NCI-H187 treated with DMSO at 0.1 percent for 48 hours (cell line): ENCODE results near the gene ARHGAP24.
"Not testable (repeated sequence)": the region's sequence is repeated elsewhere in the genome, so short reads cannot be mapped to it uniquely, and the experiment has no call there.

Source experiments
- DNase-seq: peaks from one replicate; lab custom pipeline; 2025; lab: John Stamatoyannopoulos, UW

Gene ARHGAP24

DNA sequence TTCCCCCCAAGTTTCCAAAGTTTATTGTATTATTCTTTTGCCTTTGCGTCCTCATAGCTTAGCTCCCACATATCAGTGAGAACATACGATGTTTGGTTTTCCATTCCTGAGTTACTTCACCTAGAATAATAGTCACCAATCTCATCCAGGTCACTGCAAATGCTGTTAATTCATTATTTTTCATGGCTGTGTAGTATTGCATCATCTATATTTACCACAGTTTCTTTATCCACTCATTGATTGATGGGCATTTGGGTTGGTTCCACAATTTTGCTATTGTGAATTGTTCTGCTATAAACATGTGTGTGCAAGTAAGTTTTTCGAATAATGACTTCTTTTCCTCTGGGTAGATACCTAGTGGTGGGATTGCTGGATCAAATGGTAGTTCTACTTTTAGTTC lies 43.6 kb downstream of the ARHGAP24 start:
- DNase-seq, result not testable (repeated sequence)

DNA sequence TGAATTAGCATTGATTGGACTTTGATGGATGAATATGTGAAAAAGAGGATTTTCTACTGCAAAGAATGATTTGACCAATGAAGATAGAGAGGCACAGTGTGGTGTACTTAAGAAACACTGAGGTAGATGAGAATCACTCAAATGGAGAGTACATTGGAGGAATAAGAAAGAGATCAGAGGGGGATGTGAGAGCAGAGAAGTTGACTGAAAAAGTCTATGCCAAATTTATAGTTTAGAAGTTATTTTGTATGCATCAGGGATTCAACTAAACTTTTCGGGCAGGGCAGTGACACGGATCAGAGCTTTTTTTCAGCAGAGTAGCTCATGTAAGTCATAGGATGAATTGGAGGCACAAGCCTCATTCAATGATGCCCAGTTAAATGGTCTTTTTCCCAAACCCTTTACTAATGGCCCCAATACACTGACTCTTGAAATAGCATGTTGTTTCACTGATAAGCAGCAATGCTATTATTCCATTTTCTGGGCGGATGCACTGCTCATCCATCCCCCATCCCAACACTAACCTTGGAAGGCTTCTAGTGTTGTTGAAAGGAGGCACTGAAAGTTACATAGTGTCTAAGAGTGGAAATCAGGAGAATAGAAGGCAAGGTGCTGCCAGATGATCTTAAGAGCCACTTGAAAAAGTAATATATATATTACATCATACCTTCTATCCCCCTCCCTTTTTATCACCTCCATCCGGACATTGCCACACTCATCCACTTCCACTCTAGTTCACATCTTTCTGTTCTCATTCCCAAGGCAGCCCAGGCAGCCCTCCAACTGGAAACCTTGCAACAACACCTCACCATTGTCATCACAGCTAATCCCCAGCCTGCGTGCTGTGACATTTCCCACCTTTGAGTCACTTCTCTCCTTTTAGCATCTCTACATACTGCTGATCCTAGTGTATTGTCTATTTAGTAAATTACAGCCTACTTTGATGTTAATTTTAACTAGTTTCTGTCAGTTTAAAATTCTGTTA lies 46.1 kb downstream of the ARHGAP24 start:
- DNase-seq, result no peak

- no peak for DNase-seq
Measured at GRCh38 chr4:85522277-85522676, 47.3 kb downstream of the ARHGAP24 start.

DNA sequence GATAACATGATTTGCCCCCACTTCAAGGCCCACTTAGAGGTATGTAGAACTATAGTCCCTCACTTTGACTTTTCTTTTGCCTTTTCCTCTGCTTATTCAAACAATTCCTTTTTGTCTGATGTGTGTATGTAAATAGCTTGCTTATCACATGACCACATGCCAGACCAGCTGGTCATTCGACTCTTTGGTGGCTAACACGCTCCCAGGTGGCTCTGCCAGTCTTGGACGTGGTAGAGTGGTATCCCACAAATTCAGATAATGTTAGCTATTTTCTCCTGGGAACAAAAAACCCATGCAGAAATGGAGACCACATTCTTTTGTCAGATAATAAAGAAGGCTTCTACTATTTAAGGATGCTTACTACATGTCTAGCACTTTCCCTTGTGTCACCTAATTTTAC lies 47.9 kb downstream of the ARHGAP24 start:
- DNase-seq, result no peak

DNA sequence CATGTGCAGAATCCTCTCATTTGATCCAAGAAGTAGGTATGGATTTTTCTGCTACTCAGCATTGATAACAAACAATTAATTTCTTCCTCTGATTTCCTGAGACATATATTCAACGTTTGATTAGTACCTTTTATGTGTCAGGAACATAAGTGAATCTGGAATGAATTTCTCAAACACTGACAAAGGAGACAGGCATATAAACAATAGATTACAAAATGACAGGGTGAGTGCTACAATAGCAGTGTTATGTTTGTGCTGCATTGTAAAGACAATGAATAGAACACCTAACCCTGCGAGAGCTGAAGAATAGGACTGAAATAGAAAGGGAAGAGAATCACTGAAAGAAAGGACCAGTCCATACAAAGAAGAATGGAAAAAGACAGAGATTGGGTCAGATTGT lies 52.9 kb downstream of the ARHGAP24 start:
- DNase-seq, result no peak

DNA sequence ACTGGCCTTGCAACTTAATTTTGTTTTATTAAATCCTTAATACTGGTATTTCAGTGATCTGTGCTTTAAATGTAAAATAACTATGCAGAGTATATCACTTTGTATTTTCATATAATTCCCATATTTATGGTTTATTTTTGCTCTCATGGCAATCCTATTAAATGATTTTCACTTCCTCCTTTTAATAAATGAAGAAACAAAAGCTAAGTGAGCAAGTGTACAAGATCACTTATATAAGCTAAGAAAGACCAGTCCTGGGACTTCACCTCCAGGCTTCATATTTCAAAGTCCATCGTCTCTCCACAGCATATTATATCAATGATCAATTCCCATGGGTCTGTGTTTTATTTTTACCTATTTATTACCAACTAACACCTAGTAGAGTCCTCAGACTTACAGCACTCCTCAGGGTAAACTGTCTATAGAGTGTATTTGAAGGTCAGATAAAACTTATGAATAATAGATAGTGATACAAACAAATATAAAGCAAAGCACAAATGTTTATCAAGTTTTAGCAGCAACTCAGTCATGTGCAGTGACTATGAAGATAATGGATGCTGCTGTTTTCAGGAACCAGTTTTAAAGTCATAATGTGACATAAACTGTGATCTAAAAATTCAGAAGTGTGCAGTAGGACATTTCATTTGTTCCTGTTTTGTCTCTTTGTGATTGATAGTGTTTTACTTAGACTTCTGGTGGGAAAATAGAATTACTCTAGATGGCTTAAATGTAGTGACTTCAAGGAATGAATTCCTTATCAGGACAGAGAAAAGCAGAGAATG lies 56.8 kb downstream of the ARHGAP24 start:
- DNase-seq, result no peak

DNA sequence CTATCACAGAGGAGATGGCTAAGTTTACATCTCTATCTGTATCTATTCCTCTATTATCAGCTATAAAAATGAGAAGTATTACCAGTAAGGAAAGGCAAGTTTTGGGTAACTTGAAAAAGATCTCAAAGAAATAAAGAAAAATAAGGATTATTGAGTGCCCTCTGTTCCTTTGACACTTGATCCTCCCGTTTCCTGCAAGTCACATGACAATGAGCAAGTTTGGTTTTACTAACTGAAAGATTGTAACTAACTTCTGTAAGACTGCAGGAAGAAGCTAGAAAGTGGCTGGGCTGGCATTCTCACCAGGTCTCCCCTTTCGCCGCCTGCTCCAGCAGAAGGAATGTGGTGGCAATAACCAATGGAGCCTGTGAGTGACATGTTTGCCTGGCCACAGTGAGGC lies 59.2 kb downstream of the ARHGAP24 start:
- DNase-seq, result no peak

- DNase-seq, result no peak
Measured at GRCh38 chr4:85543832-85544231, 68.9 kb downstream of the ARHGAP24 start.

DNA sequence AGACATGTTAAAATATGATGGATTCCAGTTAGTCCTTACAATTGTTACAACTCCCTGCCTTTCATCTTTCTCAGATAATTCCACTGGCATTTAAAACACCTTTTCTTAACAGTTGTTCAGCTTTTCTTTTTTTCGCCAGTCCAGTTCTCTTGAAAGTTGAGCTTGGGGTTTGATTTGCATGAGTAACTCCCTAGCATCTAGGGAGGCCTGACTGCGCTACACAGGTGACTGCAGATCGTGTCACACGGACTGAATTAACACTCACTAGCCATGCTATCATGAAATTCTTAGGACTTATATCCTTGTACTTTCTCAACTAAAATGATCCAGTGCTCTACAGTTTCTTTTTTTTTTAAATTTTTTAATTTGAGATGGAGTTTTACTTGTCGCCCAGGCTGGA lies 69.8 kb downstream of the ARHGAP24 start:
- DNase-seq, result no peak

- no peak for DNase-seq
Measured at GRCh38 chr4:85548116-85548515, 73.2 kb downstream of the ARHGAP24 start.

DNA sequence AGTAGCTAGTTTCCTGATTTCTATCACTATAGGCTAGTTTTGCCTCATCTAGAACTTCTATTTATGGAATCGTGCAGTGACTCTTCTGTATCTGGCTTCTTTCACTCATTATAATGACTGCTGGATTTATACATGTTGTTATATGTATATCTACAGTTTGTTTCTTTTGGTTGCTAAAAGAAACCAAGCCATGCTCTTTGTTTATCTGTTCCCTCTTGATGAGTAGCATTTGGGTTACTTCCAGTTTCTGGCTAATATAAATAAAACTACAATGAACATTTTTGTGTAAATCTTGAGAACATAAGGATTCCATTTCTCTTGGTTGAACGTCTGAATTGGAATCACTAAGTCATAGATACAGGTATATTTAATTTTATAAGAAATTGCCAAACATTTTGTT lies 73.9 kb downstream of the ARHGAP24 start:
- no peak for DNase-seq

GRCh38 chr4:85555206-85555605 lies 80.3 kb downstream of the ARHGAP24 start:
- DNase-seq, result no peak

DNA sequence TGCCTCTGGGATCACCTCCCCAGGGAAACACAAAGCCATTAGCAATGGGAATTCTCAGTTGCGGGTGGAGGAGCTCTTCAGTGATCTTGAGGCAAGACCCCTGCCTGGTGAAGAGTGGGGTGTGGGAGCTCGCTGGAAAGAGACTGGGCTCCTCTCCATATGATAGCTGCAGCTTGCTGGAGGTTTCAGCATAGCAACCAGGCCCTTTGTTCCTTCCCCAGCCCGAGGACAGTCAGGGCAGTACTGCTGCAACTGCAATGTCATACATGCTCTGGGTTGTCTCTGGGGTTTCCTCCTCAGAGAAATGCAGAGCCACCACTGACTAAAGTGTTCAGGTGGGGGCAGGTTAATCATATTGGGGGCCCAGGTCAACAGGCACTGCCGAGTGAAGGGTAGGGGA lies 81.3 kb downstream of the ARHGAP24 start:
- peak; percentile 31 for DNase-seq

GRCh38 chr4:85557016-85557901 lies 82.3 kb downstream of the ARHGAP24 start:
- no peak for DNase-seq

GRCh38 chr4:85565761-85566480 lies 91.0 kb downstream of the ARHGAP24 start:
- no peak for DNase-seq

DNA sequence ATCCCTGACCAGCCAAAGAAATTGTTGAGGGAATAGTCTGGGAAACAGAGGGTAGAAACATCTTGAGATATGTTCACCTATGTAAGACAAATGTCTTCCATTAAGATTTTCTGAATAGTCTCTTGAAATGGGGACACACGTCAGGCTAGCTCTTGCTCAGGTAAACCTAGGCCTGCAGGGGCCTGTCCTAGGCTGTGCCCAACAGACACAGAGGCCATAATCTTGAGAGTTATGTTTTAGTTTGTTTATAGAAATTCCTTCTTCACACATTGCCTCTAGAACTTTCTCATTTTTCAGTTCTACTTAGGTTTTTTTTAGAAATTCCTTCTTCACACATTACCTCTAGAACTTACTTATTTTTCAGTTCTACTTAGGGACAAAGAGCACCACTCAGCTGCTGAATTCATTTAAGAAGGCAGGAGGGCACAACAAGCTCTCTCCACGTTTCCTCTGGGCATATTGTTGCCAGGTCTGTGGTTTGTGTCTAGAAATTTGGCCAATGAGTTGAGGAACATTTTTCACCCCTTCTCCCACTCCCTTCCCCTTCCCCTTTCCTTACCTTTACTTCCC lies 94.9 kb downstream of the ARHGAP24 start:
- no peak for DNase-seq

DNA sequence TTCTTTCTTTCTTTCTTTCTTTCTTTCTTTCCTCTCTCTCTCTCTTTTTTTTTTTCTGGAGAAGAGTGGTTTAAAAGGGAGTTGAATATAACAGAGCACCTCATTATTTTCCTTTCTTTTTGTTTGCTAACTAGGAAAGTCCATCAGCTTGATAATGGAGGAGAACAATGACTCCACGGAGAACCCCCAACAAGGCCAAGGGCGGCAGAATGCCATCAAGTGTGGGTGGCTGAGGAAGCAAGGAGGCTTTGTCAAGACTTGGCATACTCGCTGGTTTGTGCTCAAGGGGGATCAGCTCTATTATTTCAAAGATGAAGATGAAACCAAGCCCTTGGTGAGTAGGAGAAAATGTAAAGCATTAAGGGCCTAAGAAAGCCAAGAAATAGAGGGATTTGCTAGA lies 95.4 kb downstream of the ARHGAP24 start:
- DNase-seq, result no peak

DNA sequence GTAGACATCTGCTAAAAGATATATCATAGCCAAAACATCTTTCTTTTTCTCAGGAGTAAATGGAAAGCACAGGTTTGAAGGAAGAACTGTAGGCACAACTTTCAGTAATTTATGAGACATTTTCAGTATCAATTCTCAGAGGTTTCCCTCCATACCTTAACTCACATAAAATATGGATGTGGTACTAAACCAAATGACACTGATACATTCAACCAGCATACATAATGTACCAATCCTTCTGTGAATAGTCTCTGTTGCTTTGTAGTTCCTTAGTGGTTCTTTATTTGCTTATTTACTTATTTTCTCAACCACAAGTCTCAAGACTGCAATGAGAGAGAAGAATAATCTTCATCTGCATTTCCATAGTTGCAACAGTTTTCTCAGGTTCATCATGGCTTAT lies 96.1 kb downstream of the ARHGAP24 start:
- no peak for DNase-seq

DNA sequence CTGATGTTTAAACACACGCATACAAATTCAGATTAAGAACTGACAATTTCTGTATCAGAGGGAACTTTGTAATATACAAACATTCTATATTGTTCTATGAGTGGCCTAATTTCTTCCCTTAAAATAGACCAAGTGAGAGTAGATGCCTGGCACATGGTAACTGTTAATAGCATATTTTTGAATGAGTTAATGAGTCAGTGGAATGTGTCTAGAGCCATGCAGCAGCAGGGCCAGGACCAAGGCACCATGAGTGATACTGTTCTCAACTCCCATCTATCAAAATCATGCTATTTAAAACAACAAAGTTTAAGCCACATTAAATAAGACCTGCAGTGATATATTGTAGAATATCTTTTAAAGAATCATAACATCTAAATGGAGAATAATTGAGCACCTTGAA lies 98.3 kb downstream of the ARHGAP24 start:
- no peak for DNase-seq

- DNase-seq, result no peak
Measured at GRCh38 chr4:85577307-85577706, 102.4 kb downstream of the ARHGAP24 start.

GRCh38 chr4:85579942-85580341 lies 105.0 kb downstream of the ARHGAP24 start:
- no peak for DNase-seq
